Breast epithelium (tissue), 3 donors: ENCODE measurements around the gene LRRFIP1.

Experiments used
- CTCF ChIP-seq, 3 donors: fragments of 450-650 bp; IDR thresholded peaks; one replicate each; pipeline ENCODE4 v1.5.1; 2016 to 2017; ENCODE audit warnings: antibody characterized with exemption in 3 of 3, mild to moderate bottlenecking in 3 of 3, moderate library complexity in 3 of 3
- POLR2A ChIP-seq: fragments of 450-650 bp; IDR thresholded peaks from one replicate; pipeline ENCODE4 v1.6.1; 2016; ENCODE audit warnings: antibody characterized with exemption, mild to moderate bottlenecking, moderate library complexity

GRCh38 chr2:237643066-237643465 lies 15.7 kb downstream of the LRRFIP1 start:
- no peak for TF ChIP-seq CTCF (IDR thresholded peaks at IDR 0.05)
- no peak for TF ChIP-seq POLR2A
